Measurements from ENCODE around the gene SUSD6.

Gene SUSD6

GRCh38 chr14:69652942-69653684, 41.7 kb downstream of the SUSD6 start:
- no peak for DNase-seq

GRCh38 chr14:69654116-69654515, 42.7 kb downstream of the SUSD6 start:
- DNase-seq, result no peak

GRCh38 chr14:69657950-69658355, 46.6 kb downstream of the SUSD6 start:
- no peak for DNase-seq

GRCh38 chr14:69658664-69659261, 47.4 kb downstream of the SUSD6 start:
- DNase-seq, result no peak

GRCh38 chr14:69660344-69661193, 49.2 kb downstream of the SUSD6 start:
- no peak for DNase-seq

- no peak for DNase-seq
Measured at GRCh38 chr14:69661194-69661537, 49.8 kb downstream of the SUSD6 start.

GRCh38 chr14:69662636-69663299, 51.4 kb downstream of the SUSD6 start:
- no peak for DNase-seq

GRCh38 chr14:69663300-69663643, 51.9 kb downstream of the SUSD6 start:
- no peak for DNase-seq

- no peak for DNase-seq
Measured at GRCh38 chr14:69664265-69664664, 52.9 kb downstream of the SUSD6 start.

- no peak for DNase-seq
Measured at GRCh38 chr14:69664865-69665526, 53.6 kb downstream of the SUSD6 start.

- DNase-seq, result no peak
Measured at GRCh38 chr14:69665631-69666030, 54.2 kb downstream of the SUSD6 start.

GRCh38 chr14:69666112-69666511, 54.7 kb downstream of the SUSD6 start:
- no peak for DNase-seq

- DNase-seq, result no peak
Measured at GRCh38 chr14:69666690-69667211, 55.4 kb downstream of the SUSD6 start.

- DNase-seq, result no peak
Measured at GRCh38 chr14:69667938-69668335, 56.5 kb downstream of the SUSD6 start.

- no peak for DNase-seq
Measured at GRCh38 chr14:69669375-69669774, 58.0 kb downstream of the SUSD6 start.

GRCh38 chr14:69670093-69670492, 58.7 kb downstream of the SUSD6 start:
- no peak for DNase-seq

- DNase-seq, result no peak
Measured at GRCh38 chr14:69671365-69672030, 60.1 kb downstream of the SUSD6 start.

GRCh38 chr14:69672356-69672755, 61.0 kb downstream of the SUSD6 start:
- DNase-seq, result no peak

- no peak for DNase-seq
Measured at GRCh38 chr14:69673104-69673503, 61.7 kb downstream of the SUSD6 start.

GRCh38 chr14:69673578-69674305, 62.3 kb downstream of the SUSD6 start:
- no peak for DNase-seq

- DNase-seq, result no peak
Measured at GRCh38 chr14:69674546-69675244, 63.3 kb downstream of the SUSD6 start.
